ENCODE data around the gene RNF133. TPM values are rescaled to one million over a fixed set of nuclear protein-coding genes. Genes with fewer than 3 reads are reported as not detected.

The RNF133 gene
- total and polyA plus RNA-seq, 8 donors, result 0.14 to 1.6 (median 0.32) TPM

DNA sequence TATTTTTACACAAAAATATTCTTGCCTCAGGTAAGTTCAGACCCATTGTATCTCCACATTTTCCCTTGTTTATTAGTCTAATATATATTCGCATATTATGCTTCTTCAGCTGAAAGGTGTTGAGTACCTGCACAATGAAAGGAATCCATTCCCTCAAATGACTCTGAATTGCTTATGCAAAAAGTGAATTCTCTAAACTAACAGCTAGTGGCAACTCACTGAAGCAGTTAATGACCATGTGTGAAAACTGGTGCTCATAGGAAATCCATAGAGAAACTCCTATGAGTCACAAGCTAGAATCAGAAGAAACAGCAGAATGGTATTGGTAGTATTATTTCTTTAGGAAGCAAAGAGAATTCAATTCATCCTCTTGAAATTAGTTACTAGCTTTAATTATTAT lies 37.3 kb upstream of the RNF133 start:
- Histone ChIP-seq H3K27me3 (no peaks in the 10 kb centered on the region), H3K4me1 (no peaks in the 10 kb centered on the region), H3K27ac (no peak overlapping the region), H3K4me3 (no peak overlapping the region), H3K36me3 (no peaks in the 10 kb centered on the region), H3K9me3 (peaks cover 0 to 4% of the 10 kb centered on the region in 2 donors)
- ATAC-seq (no peak), DNase-seq (no peak)
- intact Hi-C loops (cut with DNase I), result no loop called here
- TF ChIP-seq, protein P1, sequence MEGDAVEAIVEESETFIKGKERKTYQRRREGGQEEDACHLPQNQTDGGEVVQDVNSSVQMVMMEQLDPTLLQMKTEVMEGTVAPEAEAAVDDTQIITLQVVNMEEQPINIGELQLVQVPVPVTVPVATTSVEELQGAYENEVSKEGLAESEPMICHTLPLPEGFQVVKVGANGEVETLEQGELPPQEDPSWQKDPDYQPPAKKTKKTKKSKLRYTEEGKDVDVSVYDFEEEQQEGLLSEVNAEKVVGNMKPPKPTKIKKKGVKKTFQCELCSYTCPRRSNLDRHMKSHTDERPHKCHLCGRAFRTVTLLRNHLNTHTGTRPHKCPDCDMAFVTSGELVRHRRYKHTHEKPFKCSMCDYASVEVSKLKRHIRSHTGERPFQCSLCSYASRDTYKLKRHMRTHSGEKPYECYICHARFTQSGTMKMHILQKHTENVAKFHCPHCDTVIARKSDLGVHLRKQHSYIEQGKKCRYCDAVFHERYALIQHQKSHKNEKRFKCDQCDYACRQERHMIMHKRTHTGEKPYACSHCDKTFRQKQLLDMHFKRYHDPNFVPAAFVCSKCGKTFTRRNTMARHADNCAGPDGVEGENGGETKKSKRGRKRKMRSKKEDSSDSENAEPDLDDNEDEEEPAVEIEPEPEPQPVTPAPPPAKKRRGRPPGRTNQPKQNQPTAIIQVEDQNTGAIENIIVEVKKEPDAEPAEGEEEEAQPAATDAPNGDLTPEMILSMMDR (IDR thresholded peaks at IDR 0.05), result no peak

DNA sequence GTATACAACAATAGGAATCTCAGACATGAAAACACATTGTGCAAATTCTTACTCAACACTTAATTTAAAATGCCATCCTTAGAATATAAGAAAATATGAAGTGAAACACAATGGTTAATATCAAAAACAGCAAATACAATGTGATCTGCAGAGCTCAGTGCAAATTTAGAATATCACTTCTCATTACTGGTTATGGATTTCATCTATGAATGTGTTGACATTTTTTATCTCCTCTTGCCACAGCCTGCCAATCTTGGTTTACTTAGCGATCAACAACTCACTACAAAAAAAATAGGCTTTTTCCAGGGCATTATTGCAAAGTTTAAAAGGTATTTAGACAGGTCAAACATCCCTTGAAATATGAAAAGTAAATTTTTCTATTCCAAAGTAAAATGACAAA lies 28.8 kb upstream of the RNF133 start:
- intact Hi-C loops (cut with DNase I), result no loop called here
- DNase-seq, result no peak
- Histone ChIP-seq H3K4me3 (no peak overlapping the region), H3K27me3 (no peaks in the 10 kb centered on the region), H3K4me1 (no peaks in the 10 kb centered on the region), H3K36me3 (no peaks in the 10 kb centered on the region), H3K9me3 (peaks cover 0 to 2% of the 10 kb centered on the region in 2 donors), H3K27ac (no peak overlapping the region)
- ATAC-seq, result no peak
- TF ChIP-seq, protein P1 (IDR thresholded peaks at IDR 0.05), result no peak

DNA sequence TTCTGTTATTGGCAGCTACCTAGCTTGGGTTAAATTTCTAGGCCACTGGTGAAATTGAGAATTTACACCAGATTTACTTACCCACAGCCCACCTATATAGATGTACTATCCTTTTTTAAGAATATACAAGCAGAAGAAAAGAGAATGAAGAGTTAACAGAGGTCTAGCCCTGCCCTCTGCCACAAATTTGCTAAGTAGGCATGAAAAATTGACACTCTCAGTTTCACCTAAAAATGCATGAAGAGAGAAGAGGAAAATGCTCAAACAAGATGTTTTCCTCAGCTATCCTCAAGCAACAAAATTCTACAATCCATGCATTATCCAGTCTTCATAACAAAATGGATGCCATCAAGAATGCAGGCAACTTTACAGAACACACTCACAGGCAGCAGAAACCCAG lies 28.4 kb upstream of the RNF133 start:
- no peaks in the 10 kb centered on the region for H3K27me3 ChIP-seq
- DNase-seq (no peak), ATAC-seq (no peak)
- H3K27ac ChIP-seq, result no peak overlapping the region
- no peak overlapping the region for H3K4me3 ChIP-seq
- intact Hi-C loops (cut with DNase I), result no loop called here
- H3K36me3 ChIP-seq, result no peaks in the 10 kb centered on the region
- TF ChIP-seq, protein P1 (IDR thresholded peaks at IDR 0.05), result no peak
- H3K9me3 ChIP-seq, result peaks cover 0 to 2% of the 10 kb centered on the region in 2 donors
- no peaks in the 10 kb centered on the region for H3K4me1 ChIP-seq

DNA sequence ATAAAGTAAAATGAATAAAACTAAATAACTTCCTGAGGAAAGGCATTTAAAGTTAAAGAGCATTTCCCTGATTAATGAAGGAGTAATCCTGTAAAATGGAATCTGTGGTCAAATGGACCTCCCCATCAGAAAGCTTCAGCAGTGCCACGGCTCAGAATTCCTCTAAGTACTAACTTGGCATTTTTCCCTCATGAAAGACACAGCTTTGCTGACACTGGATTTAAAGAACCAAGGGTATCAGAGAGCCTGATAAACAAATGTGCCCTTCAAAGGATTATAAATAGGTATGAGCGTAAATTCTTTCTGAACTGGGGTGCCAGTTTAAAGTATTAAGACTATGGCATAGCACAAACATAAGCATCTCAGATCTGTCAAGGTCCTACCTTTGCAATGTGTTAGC lies 28.0 kb upstream of the RNF133 start:
- H3K36me3 ChIP-seq, result no peaks in the 10 kb centered on the region
- DNase-seq (no peak), ATAC-seq (no peak)
- no peak overlapping the region for H3K27ac ChIP-seq
- no peaks in the 10 kb centered on the region for H3K4me1 ChIP-seq
- H3K4me3 ChIP-seq, result no peak overlapping the region
- intact Hi-C loops (cut with DNase I), result no loop called here
- TF ChIP-seq, protein P1 (IDR thresholded peaks at IDR 0.05), result no peak
- peaks cover 0 to 2% of the 10 kb centered on the region in 2 donors for H3K9me3 ChIP-seq
- H3K27me3 ChIP-seq, result no peaks in the 10 kb centered on the region

DNA sequence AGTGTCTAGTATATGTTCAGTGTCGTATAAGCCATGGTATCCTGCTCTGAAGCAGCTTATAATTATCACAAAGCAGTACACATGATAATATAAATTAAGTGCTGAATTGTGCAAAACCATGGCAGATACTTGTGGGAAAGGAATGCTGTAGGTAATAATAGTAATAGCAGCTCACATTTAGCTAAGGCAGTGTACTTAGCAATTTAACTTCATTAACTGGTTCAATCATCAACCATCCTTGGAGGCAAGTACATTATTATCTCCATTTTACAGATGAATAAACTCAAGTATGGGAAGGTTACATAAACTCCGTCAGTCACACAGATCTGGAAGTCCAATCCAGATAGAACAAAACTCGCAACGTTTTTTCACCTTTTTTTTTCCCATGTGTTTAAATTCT lies 25.4 kb upstream of the RNF133 start:
- ATAC-seq (no peak), DNase-seq (no peak)
- intact Hi-C loops (cut with DNase I), result no loop called here
- no peak overlapping the region for H3K27ac ChIP-seq
- no peak overlapping the region for H3K4me3 ChIP-seq
- H3K4me1 ChIP-seq, result no peaks in the 10 kb centered on the region
- peaks cover 0 to 2% of the 10 kb centered on the region in 2 donors for H3K9me3 ChIP-seq
- TF ChIP-seq, protein P1 (IDR thresholded peaks at IDR 0.05), result no peak
- H3K36me3 ChIP-seq, result no peaks in the 10 kb centered on the region
- H3K27me3 ChIP-seq, result no peaks in the 10 kb centered on the region

All from left lung (tissue), 10 donors.